CD4-positive, CD25-positive, alpha-beta regulatory T cell (primary cell): ENCODE measurements around the gene STK10. TPM values are rescaled to one million over a fixed set of nuclear protein-coding genes. Genes with fewer than 3 reads are reported as not detected.
A peak's percentile ranks its signal among the peaks of the same experiment; 100 is the strongest.

ENCODE experiments used
- ATAC-seq, 2 donors: fragments of 150-1000 bp; cut with Tn5 transposase; one replicate each; pipeline ENCODE4 v1.10.0; 2021; ENCODE audit warnings: low read depth in 2 of 2, moderate number of reproducible peaks in 2 of 2, moderate library complexity in 1 of 2
- DNase-seq, 3 donors: peaks; one replicate each; pipeline versions ENCODE4 v3.0.0 to v3.0.0-alpha.2; 2012 to 2022; ENCODE audit warnings: mixed read lengths in 1 of 3
- H3K27ac ChIP-seq: one replicate; pipeline ENCODE4 v1.7.0; 2013; ENCODE audit warnings: mild to moderate bottlenecking, low read length; ENCODE audit not compliant: insufficient read depth, poor library complexity, severe bottlenecking
- H3K27me3 ChIP-seq: one replicate; pipeline ENCODE4 v1.7.0; 2013; ENCODE audit warnings: low read length; ENCODE audit not compliant: control insufficient read depth, insufficient read depth
- H3K36me3 ChIP-seq: one replicate; pipeline ENCODE4 v1.7.0; 2013; ENCODE audit warnings: mild to moderate bottlenecking, low read length, moderate library complexity; ENCODE audit not compliant: control insufficient read depth, insufficient read depth
- H3K4me1 ChIP-seq: 2 replicates; pipeline ENCODE4 v1.7.0; 2013; ENCODE audit warnings: mild to moderate bottlenecking, low read length; ENCODE audit not compliant: insufficient read depth, control insufficient read depth, poor library complexity, severe bottlenecking
- H3K4me3 ChIP-seq: one replicate; pipeline ENCODE4 v1.7.0; 2013; ENCODE audit warnings: low read depth, mild to moderate bottlenecking, low read length, moderate library complexity
- H3K9me3 ChIP-seq, 2 experiments: 1 replicate in 1 of 2; 2 replicates in 1 of 2; pipeline ENCODE4 v1.7.0; 2013; ENCODE audit warnings: low read length in 2 of 2, mild to moderate bottlenecking in 1 of 2, moderate library complexity in 1 of 2; ENCODE audit not compliant: control insufficient read depth in 2 of 2
- H3K27ac Mint-ChIP-seq, 3 donors: one replicate each; pipeline ENCODE4 v1.8.0; 2020 to 2022; ENCODE audit warnings: mild to moderate bottlenecking in 3 of 3, mixed read lengths in 3 of 3, moderate library complexity in 2 of 3
- H3K27me3 Mint-ChIP-seq: one replicate; pipeline ENCODE4 v1.8.0; 2022; ENCODE audit warnings: mild to moderate bottlenecking, mixed read lengths
- H3K36me3 Mint-ChIP-seq: one replicate; pipeline ENCODE4 v1.8.0; 2020; ENCODE audit warnings: mixed read lengths
- H3K4me1 Mint-ChIP-seq, 4 donors: one replicate each; pipeline ENCODE4 v1.8.0; 2020 to 2022; ENCODE audit warnings: mixed read lengths in 4 of 4, mild to moderate bottlenecking in 1 of 4
- H3K4me3 Mint-ChIP-seq, 4 donors: one replicate each; pipeline ENCODE4 v1.8.0; 2020 to 2022; ENCODE audit warnings: mild to moderate bottlenecking in 4 of 4, mixed read lengths in 4 of 4, moderate library complexity in 3 of 4
- H3K9me3 Mint-ChIP-seq, 7 donors: one replicate each; pipeline ENCODE4 v1.8.0; 2020 to 2022; ENCODE audit warnings: mixed read lengths in 7 of 7, mild to moderate bottlenecking in 3 of 7, moderate library complexity in 2 of 7
- polyA plus RNA-seq, 4 donors: library from polyadenylated mRNA; unstranded; fragments of 300-500 nt; fragmentation: Illumina TruSeq; gene quantifications; one replicate each; pipeline ENCODE4 v1.2.3, GENCODE V29; 2021
- total RNA-seq: library from RNA; stranded (reverse); gene quantifications from one replicate; pipeline ENCODE4 v1.2.3, GENCODE V29; 2022

STK10 gene
- total and polyA plus RNA-seq, 5 donors from 2014 or later, result 71.2 to 533 (median 74.6) TPM

GRCh38 chr5:172171118-172171517, 16.9 kb downstream of the STK10 start:
- Histone ChIP-seq H3K27me3 (no peaks in the 10 kb centered on the region), H3K4me1 (peaks cover 86% of the 10 kb centered on the region), H3K9me3 (no peaks in the 10 kb centered on the region), H3K36me3 (peaks cover 47% of the 10 kb centered on the region), H3K4me3 (peak overlapping the region; percentile 7), H3K27ac (peak overlapping the region; percentile 42)
- no peaks in the 10 kb centered on the region for H3K9me3 Mint-ChIP-seq
- peak overlapping the region; percentile 51 to 90 (median 89) for H3K27ac Mint-ChIP-seq
- H3K4me3 Mint-ChIP-seq, result peak overlapping the region in 2 of 4 donors; percentile 81 to 84
- ATAC-seq, result no peak
- DNase-seq, result no peak
- peaks cover 27% of the 10 kb centered on the region for H3K36me3 Mint-ChIP-seq
- H3K4me1 Mint-ChIP-seq, result peaks cover 31 to 100% (median 75%) of the 10 kb centered on the region in 4 donors
- H3K27me3 Mint-ChIP-seq, result peaks cover 4% of the 10 kb centered on the region

- Mint-ChIP-seq H3K27me3 (peaks cover 4% of the 10 kb centered on the region), H3K27ac (peak overlapping the region; percentile 89 to 91 (median 90)), H3K4me1 (peaks cover 31 to 98% (median 69%) of the 10 kb centered on the region in 4 donors), H3K36me3 (peaks cover 24% of the 10 kb centered on the region), H3K9me3 (no peaks in the 10 kb centered on the region), H3K4me3 (peak overlapping the region; percentile 58 to 81 (median 78))
- DNase-seq (peak in 1 of 3 donors; percentile 23), ATAC-seq (no peak)
- Histone ChIP-seq H3K4me3 (peak overlapping the region; percentile 26), H3K9me3 (no peaks in the 10 kb centered on the region), H3K27ac (peak overlapping the region; percentile 39), H3K4me1 (peaks cover 83% of the 10 kb centered on the region), H3K27me3 (no peaks in the 10 kb centered on the region), H3K36me3 (peaks cover 54% of the 10 kb centered on the region)
Observed at GRCh38 chr5:172170251-172170701, 17.7 kb downstream of the STK10 start.

GRCh38 chr5:172169216-172169615, 18.8 kb downstream of the STK10 start:
- H3K27me3 ChIP-seq, result no peaks in the 10 kb centered on the region
- no peaks in the 10 kb centered on the region for H3K9me3 ChIP-seq
- peak overlapping the region; percentile 55 for H3K27ac ChIP-seq
- no peak for ATAC-seq
- DNase-seq, result no peak
- H3K9me3 Mint-ChIP-seq, result no peaks in the 10 kb centered on the region
- H3K27ac Mint-ChIP-seq, result peak overlapping the region; percentile 83 to 89 (median 87)
- peak overlapping the region in 3 of 4 donors; percentile 68 to 81 (median 78) for H3K4me3 Mint-ChIP-seq
- peaks cover 31 to 96% (median 65%) of the 10 kb centered on the region in 4 donors for H3K4me1 Mint-ChIP-seq
- peaks cover 24% of the 10 kb centered on the region for H3K36me3 Mint-ChIP-seq
- no peaks in the 10 kb centered on the region for H3K27me3 Mint-ChIP-seq
- peak overlapping the region; percentile 19 for H3K4me3 ChIP-seq
- peaks cover 84% of the 10 kb centered on the region for H3K4me1 ChIP-seq
- H3K36me3 ChIP-seq, result peaks cover 55% of the 10 kb centered on the region

GRCh38 chr5:172168311-172168710, 19.7 kb downstream of the STK10 start:
- DNase-seq (no peak), ATAC-seq (no peak)
- Mint-ChIP-seq H3K4me3 (peak overlapping the region; percentile 22 to 81 (median 52)), H3K27ac (peak overlapping the region; percentile 29 to 89 (median 46)), H3K27me3 (no peaks in the 10 kb centered on the region), H3K4me1 (peaks cover 25 to 95% (median 60%) of the 10 kb centered on the region in 4 donors), H3K9me3 (no peaks in the 10 kb centered on the region), H3K36me3 (peaks cover 17% of the 10 kb centered on the region)
- Histone ChIP-seq H3K36me3 (peaks cover 56% of the 10 kb centered on the region), H3K27me3 (no peaks in the 10 kb centered on the region), H3K4me1 (peaks cover 84% of the 10 kb centered on the region), H3K9me3 (no peaks in the 10 kb centered on the region), H3K4me3 (no peak overlapping the region), H3K27ac (peak overlapping the region; percentile 55)

- H3K36me3 ChIP-seq, result peaks cover 57% of the 10 kb centered on the region
- H3K4me3 Mint-ChIP-seq, result peak overlapping the region in 3 of 4 donors; percentile 8 to 81 (median 41)
Observed at GRCh38 chr5:172167895-172168294, 20.1 kb downstream of the STK10 start.

GRCh38 chr5:172166030-172166826, 21.8 kb downstream of the STK10 start:
- no peak for ATAC-seq
- Histone ChIP-seq H3K27ac (no peak overlapping the region), H3K4me1 (peaks cover 89% of the 10 kb centered on the region), H3K27me3 (no peaks in the 10 kb centered on the region), H3K9me3 (no peaks in the 10 kb centered on the region), H3K4me3 (no peak overlapping the region), H3K36me3 (peaks cover 52% of the 10 kb centered on the region)
- DNase-seq, result no peak
- H3K4me1 Mint-ChIP-seq, result peaks cover 29 to 93% (median 63%) of the 10 kb centered on the region in 4 donors
- no peaks in the 10 kb centered on the region for H3K27me3 Mint-ChIP-seq
- no peaks in the 10 kb centered on the region for H3K9me3 Mint-ChIP-seq
- H3K4me3 Mint-ChIP-seq, result peak overlapping the region in 3 of 4 donors; percentile 9 to 51 (median 45)
- H3K36me3 Mint-ChIP-seq, result peaks cover 17% of the 10 kb centered on the region
- peak overlapping the region; percentile 31 to 87 (median 69) for H3K27ac Mint-ChIP-seq

More at GRCh38 chr5:172167895-172168294, 20.1 kb downstream of the STK10 start:
- H3K27ac Mint-ChIP-seq, result peak overlapping the region; percentile 46 to 89 (median 66)
- Histone ChIP-seq H3K4me1 (peaks cover 84% of the 10 kb centered on the region), H3K27me3 (no peaks in the 10 kb centered on the region), H3K27ac (no peak overlapping the region), H3K9me3 (no peaks in the 10 kb centered on the region), H3K4me3 (no peak overlapping the region)
- ATAC-seq, result no peak
- no peaks in the 10 kb centered on the region for H3K27me3 Mint-ChIP-seq
- H3K36me3 Mint-ChIP-seq, result peaks cover 17% of the 10 kb centered on the region
- H3K9me3 Mint-ChIP-seq, result no peaks in the 10 kb centered on the region
- no peak for DNase-seq
- H3K4me1 Mint-ChIP-seq, result peaks cover 24 to 95% (median 61%) of the 10 kb centered on the region in 4 donors

- no peak overlapping the region for H3K27ac Mint-ChIP-seq
- peaks cover 35 to 93% (median 66%) of the 10 kb centered on the region in 4 donors for H3K4me1 Mint-ChIP-seq
- Histone ChIP-seq H3K27me3 (no peaks in the 10 kb centered on the region), H3K27ac (no peak overlapping the region), H3K4me1 (peaks cover 87% of the 10 kb centered on the region), H3K4me3 (no peak overlapping the region), H3K36me3 (peaks cover 44% of the 10 kb centered on the region), H3K9me3 (no peaks in the 10 kb centered on the region)
- H3K36me3 Mint-ChIP-seq, result peaks cover 17% of the 10 kb centered on the region
- ATAC-seq (no peak), DNase-seq (no peak)
- no peaks in the 10 kb centered on the region for H3K9me3 Mint-ChIP-seq
- H3K4me3 Mint-ChIP-seq, result peak overlapping the region in 1 of 4 donors; percentile 21
- no peaks in the 10 kb centered on the region for H3K27me3 Mint-ChIP-seq
Observed at GRCh38 chr5:172165465-172165864, 22.6 kb downstream of the STK10 start.
